HepG2 (cell line): ENCODE results near the gene NOP56. TPM values are rescaled to one million over a fixed set of nuclear protein-coding genes. Genes with fewer than 3 reads are reported as not detected.

Experiments used
- CBX1 ChIP-seq: IDR thresholded peaks from one replicate; pipeline ENCODE4 v1.6.1; 2016; ENCODE audit warnings: antibody characterized with exemption, low read depth
- FOSL2 ChIP-seq: sonication (generic); formaldehyde crosslinking; IDR thresholded peaks from 2 replicates; pipeline ENCODE4 v1.4.0; 2020; ENCODE audit warnings: missing genetic modification reagents
- FOXK1 ChIP-seq: sonication (generic); formaldehyde crosslinking; IDR thresholded peaks from 2 replicates; pipeline ENCODE4 v1.4.0; 2020; ENCODE audit warnings: low read depth, missing genetic modification reagents, borderline replicate concordance
- RBM39 ChIP-seq: fragments of 200-400 bp; formaldehyde crosslinking; IDR thresholded peaks from one replicate; pipeline ENCODE4 v1.6.1; 2018; ENCODE audit warnings: antibody characterized with exemption, mild to moderate bottlenecking, low read depth, low read length; ENCODE audit not compliant: poor library complexity, severe bottlenecking
- SIN3A ChIP-seq: IDR thresholded peaks from 2 replicates; pipeline ENCODE4 v1.6.1; 2011; ENCODE audit warnings: low read depth, mild to moderate bottlenecking, control low read depth, low read length, borderline replicate concordance
- SMAD1 ChIP-seq: sonication (generic); formaldehyde crosslinking; IDR thresholded peaks from 2 replicates; pipeline ENCODE4 v1.4.0; 2020; ENCODE audit warnings: missing genetic modification reagents, low read depth, mild to moderate bottlenecking, borderline replicate concordance
- SOX6 ChIP-seq, 2 experiments: fragments of 450-650 bp in 1 of 2; sonication (generic) in 1 of 2; formaldehyde crosslinking in 1 of 2; IDR thresholded peaks; 2 replicates each; pipeline versions ENCODE4 v1.4.0 to v1.6.1; 2017 to 2020; ENCODE audit warnings: antibody characterized with exemption in 1 of 2, mild to moderate bottlenecking in 1 of 2, missing genetic modification reagents in 1 of 2
- SRSF4 ChIP-seq: fragments of 200-400 bp; formaldehyde crosslinking; IDR thresholded peaks from one replicate; pipeline ENCODE4 v1.6.1; 2018; ENCODE audit warnings: mild to moderate bottlenecking, low read depth, low read length, moderate library complexity; ENCODE audit not compliant: poor library complexity, severe bottlenecking
- TOE1 ChIP-seq: sonication (generic); formaldehyde crosslinking; IDR thresholded peaks from 2 replicates; pipeline ENCODE4 v1.4.0; 2020; ENCODE audit warnings: mild to moderate bottlenecking, missing genetic modification reagents
- ZNF577 ChIP-seq: sonication (generic); formaldehyde crosslinking; IDR thresholded peaks from 2 replicates; pipeline ENCODE4 v1.4.0; 2020; ENCODE audit warnings: mild to moderate bottlenecking, low read depth, missing genetic modification reagents, borderline replicate concordance
- polyA plus RNA-seq, 8 experiments: library from polyadenylated mRNA; depleted of rRNA in 3 of 8; stranded (reverse) in 7 of 8; unstranded in 1 of 8; fragments of >200 nt; fragmentation: Illumina TruSeq in 4 of 8; extraction: Trizol in 4 of 8; gene quantifications; 2 replicates each; pipeline versions ENCODE4 v1.2.1 to v1.2.3, GENCODE V29; 2011 to 2016; ENCODE audit warnings: low read depth in 4 of 8, missing spikeins in 1 of 8, mixed read lengths in 1 of 8; ENCODE audit not compliant: insufficient read depth in 1 of 8
- total RNA-seq, 5 experiments: library from RNA; depleted of rRNA; stranded (reverse); fragments of >200 nt; fragmentation: Illumina TruSeq; extraction: Trizol; gene quantifications; 2 replicates each; pipeline ENCODE4 v1.2.3, GENCODE V29; 2016; ENCODE audit warnings: low read depth in 1 of 5
- TF ChIP-seq, protein P1 (sequence below), 2 experiments: sonication (generic) in 1 of 2; formaldehyde crosslinking in 1 of 2; IDR thresholded peaks; 2 replicates each; pipeline versions ENCODE4 v1.5.1 to v1.6.1; 2011 to 2020; ENCODE audit warnings: borderline replicate concordance in 1 of 2, low read depth in 1 of 2, low read length in 1 of 2, mild to moderate bottlenecking in 1 of 2, missing genetic modification reagents in 1 of 2, moderate library complexity in 1 of 2
- TF ChIP-seq, protein P2 (sequence below): sonication (generic); formaldehyde crosslinking; IDR thresholded peaks from 2 replicates; pipeline ENCODE4 v1.4.0; 2020; ENCODE audit warnings: mild to moderate bottlenecking, low read depth, missing genetic modification reagents

The NOP56 gene
- total and polyA plus RNA-seq, 2 of the 13 experiments (the other 11 are each of a cell fraction or from before 2014, with no cell fraction given) = 369 to 1,116 TPM

DNA sequence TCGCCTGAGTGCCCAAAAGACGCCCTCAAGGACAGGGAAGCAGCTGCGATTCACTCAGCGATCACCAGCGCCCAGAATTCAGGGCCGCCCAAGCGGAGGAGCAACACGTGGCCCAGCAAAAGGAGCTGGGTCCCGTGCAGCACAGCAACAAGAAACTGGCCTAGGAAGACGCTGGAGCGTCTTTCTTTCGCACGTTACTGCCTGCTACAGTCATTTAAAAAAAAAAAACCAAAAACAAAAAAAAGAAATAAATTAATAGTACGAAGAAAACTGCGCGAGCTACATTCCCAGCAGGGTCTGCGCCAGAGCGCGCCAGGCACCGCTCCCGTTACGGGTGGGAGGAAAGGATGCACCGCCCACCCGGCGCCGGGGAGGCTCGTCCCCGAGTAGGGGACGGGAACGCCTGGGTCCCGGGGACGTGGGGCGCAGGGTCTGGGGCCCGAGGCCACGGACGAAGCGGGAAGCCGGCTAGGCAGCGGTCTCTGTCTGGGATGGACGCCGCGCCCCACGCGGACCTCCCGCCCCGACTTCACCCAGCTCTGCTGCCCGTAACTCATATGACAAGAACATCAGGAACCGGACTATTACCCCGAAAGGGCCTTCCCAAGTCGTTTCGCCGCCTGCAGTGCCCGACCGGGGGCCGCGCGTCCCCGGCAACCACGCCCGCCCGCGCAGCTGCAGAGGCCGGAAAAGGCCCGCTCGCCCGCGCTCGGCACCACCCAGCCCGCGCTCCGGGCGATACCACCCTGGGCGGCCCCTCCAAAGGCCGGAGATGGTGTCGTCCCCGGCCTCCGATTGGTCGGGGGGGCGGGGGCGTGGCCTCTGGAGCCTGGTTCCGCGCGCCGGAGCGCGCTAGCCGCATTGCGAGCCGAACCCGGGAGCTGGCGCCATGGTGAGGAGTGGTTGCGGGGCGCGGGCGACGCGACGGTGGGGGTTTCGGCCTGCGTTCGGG, at the start of gene NOP56 (continued):
- TF ChIP-seq, protein P1, sequence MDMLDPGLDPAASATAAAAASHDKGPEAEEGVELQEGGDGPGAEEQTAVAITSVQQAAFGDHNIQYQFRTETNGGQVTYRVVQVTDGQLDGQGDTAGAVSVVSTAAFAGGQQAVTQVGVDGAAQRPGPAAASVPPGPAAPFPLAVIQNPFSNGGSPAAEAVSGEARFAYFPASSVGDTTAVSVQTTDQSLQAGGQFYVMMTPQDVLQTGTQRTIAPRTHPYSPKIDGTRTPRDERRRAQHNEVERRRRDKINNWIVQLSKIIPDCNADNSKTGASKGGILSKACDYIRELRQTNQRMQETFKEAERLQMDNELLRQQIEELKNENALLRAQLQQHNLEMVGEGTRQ (IDR thresholded peaks at IDR 0.05; ENCODE audit: low read depth, low read length) = peak; percentile 56
- TF ChIP-seq, protein P1 (CRISPR knock-in tag; IDR thresholded peaks at IDR 0.05; ENCODE audit: borderline replicate concordance) = peak; percentile 74
- TF ChIP-seq SOX6 (IDR thresholded peaks at IDR 0.05) (no peak), SOX6 (CRISPR knock-in tag; IDR thresholded peaks at IDR 0.05) (peak; percentile 72), TOE1 (CRISPR knock-in tag) (peak; percentile 98), RBM39 (peak; percentile 99), FOSL2 (CRISPR knock-in tag) (no peak; the same call in 1 of the 2 replicates), FOXK1 (CRISPR knock-in tag) (peak; percentile 52), CBX1 (peak; percentile 73), SRSF4 (peak; percentile 99), ZNF577 (CRISPR knock-in tag) (peak; percentile 98), SIN3A (peak; percentile 59), SMAD1 (peak; percentile 99)
- TF ChIP-seq, protein P2, sequence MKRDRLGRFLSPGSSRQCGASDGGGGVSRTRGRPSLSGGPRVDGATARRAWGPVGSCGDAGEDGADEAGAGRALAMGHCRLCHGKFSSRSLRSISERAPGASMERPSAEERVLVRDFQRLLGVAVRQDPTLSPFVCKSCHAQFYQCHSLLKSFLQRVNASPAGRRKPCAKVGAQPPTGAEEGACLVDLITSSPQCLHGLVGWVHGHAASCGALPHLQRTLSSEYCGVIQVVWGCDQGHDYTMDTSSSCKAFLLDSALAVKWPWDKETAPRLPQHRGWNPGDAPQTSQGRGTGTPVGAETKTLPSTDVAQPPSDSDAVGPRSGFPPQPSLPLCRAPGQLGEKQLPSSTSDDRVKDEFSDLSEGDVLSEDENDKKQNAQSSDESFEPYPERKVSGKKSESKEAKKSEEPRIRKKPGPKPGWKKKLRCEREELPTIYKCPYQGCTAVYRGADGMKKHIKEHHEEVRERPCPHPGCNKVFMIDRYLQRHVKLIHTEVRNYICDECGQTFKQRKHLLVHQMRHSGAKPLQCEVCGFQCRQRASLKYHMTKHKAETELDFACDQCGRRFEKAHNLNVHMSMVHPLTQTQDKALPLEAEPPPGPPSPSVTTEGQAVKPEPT (CRISPR knock-in tag) = peak; percentile 92; the same call in 1 of the 2 replicates
